Thyroid gland (tissue), 4 donors: ENCODE measurements around the gene BCL2. TPM values are rescaled to one million over a fixed set of nuclear protein-coding genes. Genes with fewer than 3 reads are reported as not detected.

Source experiments
- DNase-seq, 2 donors: peaks; one replicate each; pipeline ENCODE4 v3.0.0-alpha.2; 2019
- H3K27ac ChIP-seq, 3 donors: fragments of 200-600 bp; sonication (generic); 1 replicate in 2 of 3; 2 replicates in 1 of 3; pipeline ENCODE4 v1.5.1; 2016 to 2019; ENCODE audit warnings: mild to moderate bottlenecking in 1 of 3, moderate library complexity in 1 of 3
- H3K27me3 ChIP-seq: fragments of 200-600 bp; sonication (generic); one replicate; pipeline ENCODE4 v1.5.1; 2019
- H3K36me3 ChIP-seq, 2 donors: fragments of 200-600 bp; sonication (generic); one replicate each; pipeline ENCODE4 v1.5.1; 2016 to 2019
- H3K4me1 ChIP-seq, 2 donors: fragments of 200-600 bp; sonication (generic); one replicate each; pipeline ENCODE4 v1.5.1; 2017 to 2019
- H3K4me3 ChIP-seq, 3 donors: fragments of 200-600 bp; sonication (generic); replicated peaks in 1 of 3; 1 replicate in 2 of 3; 2 replicates in 1 of 3; pipeline ENCODE4 v1.5.1; 2016; ENCODE audit warnings: mild to moderate bottlenecking in 1 of 3
- H3K9me3 ChIP-seq: fragments of 200-600 bp; sonication (generic); one replicate; pipeline ENCODE4 v1.5.1; 2017
- POLR2A ChIP-seq, 2 donors: fragments of 450-650 bp; IDR thresholded peaks; one replicate each; pipeline ENCODE4 v1.6.1; 2017; ENCODE audit warnings: antibody characterized with exemption in 2 of 2, mild to moderate bottlenecking in 2 of 2, moderate library complexity in 1 of 2
- WGBS, 2 donors: methylation state at CpG; one replicate each; pipeline ENCODE4 v1.1.5; 2017; 5-methylcytosine and 5-hydroxymethylcytosine counted together
- intact Hi-C: fragments of 100-400 bp; cut with DNase I; formaldehyde crosslinking; loops from one replicate; pipeline ENCODE4 v1.15.1; 2023
- total RNA-seq, 4 donors: library from RNA; depleted of rRNA; stranded (reverse); fragments of >200 nt; gene quantifications; one replicate each; pipeline ENCODE4 v1.2.3, GENCODE V29; 2016
- TF ChIP-seq, protein P1 (sequence below), 6 experiments: fragments of 200-600 bp in 3 of 6; fragments of 450-650 bp in 3 of 6; sonication (generic) in 3 of 6; IDR thresholded peaks; one replicate each; pipeline ENCODE4 v1.5.1; 2016 to 2019; ENCODE audit warnings: antibody characterized with exemption in 6 of 6, mild to moderate bottlenecking in 2 of 6, inconsistent platforms in 1 of 6, moderate library complexity in 1 of 6

The BCL2 gene
- total RNA-seq, 4 donors from 2014 or later = 108 to 163 (median 115) TPM

DNA sequence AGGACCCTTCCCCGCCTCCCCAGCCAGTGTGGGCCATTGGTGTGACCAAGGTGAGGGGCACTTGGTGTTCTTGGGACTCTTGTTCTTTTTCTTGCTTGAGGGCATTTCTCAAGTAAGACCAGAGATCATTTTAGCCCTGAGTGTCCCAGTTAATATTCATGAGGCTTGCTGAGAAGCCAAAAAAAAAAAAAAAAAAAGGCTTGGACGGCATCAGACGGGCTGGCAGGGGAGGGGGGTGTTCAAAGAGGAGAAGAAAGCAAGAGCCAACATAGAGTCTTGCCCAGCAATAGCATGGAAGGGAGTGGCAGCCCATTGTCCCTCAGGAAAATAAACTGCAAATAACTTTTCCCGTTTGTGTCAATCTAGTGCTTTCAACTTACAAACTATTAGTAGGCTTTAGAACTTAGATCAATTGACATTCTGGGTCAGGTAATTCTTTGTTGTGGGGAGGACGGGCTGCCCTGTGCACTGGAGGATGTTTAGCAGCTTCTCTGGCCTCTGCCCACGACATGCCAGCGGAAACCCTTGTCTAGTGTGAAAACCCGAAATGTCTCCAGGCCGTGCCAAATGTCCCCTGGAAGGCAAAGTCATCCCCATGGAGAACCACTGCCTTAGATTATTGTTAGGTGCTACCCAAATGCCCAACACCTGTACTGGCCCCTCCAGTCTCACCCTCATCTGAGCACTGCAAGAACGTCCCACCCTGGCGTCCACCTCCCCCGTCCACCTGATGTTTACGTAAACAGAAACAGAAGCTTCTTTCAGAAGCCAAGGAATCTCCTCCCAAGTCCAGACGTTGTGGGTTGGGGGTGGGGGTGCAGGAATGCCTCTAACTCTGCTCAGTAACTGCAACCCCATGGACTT is 163.4 kb downstream of the BCL2 start:
- peak; percentile 60 to 65 for DNase-seq
- H3K4me1 ChIP-seq = peaks cover 32 to 75% of the 10 kb centered on the region in 2 donors
- H3K36me3 ChIP-seq = no peaks in the 10 kb centered on the region
- TF ChIP-seq, protein P1, sequence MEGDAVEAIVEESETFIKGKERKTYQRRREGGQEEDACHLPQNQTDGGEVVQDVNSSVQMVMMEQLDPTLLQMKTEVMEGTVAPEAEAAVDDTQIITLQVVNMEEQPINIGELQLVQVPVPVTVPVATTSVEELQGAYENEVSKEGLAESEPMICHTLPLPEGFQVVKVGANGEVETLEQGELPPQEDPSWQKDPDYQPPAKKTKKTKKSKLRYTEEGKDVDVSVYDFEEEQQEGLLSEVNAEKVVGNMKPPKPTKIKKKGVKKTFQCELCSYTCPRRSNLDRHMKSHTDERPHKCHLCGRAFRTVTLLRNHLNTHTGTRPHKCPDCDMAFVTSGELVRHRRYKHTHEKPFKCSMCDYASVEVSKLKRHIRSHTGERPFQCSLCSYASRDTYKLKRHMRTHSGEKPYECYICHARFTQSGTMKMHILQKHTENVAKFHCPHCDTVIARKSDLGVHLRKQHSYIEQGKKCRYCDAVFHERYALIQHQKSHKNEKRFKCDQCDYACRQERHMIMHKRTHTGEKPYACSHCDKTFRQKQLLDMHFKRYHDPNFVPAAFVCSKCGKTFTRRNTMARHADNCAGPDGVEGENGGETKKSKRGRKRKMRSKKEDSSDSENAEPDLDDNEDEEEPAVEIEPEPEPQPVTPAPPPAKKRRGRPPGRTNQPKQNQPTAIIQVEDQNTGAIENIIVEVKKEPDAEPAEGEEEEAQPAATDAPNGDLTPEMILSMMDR (IDR thresholded peaks at IDR 0.05) = no peak
- TF ChIP-seq POLR2A (IDR thresholded peaks at IDR 0.05) = no peak
- intact Hi-C loops = no loop called here
- H3K9me3 ChIP-seq = no peaks in the 10 kb centered on the region
- H3K27ac ChIP-seq = peak overlapping the region; percentile 65 to 76 (median 68)
- WGBS, 2 donors = 43 to 55% methylated on average over 13 to 14 of the region's 14 CpGs
- H3K4me3 ChIP-seq = no peak overlapping the region
- no peaks in the 10 kb centered on the region for H3K27me3 ChIP-seq

DNA sequence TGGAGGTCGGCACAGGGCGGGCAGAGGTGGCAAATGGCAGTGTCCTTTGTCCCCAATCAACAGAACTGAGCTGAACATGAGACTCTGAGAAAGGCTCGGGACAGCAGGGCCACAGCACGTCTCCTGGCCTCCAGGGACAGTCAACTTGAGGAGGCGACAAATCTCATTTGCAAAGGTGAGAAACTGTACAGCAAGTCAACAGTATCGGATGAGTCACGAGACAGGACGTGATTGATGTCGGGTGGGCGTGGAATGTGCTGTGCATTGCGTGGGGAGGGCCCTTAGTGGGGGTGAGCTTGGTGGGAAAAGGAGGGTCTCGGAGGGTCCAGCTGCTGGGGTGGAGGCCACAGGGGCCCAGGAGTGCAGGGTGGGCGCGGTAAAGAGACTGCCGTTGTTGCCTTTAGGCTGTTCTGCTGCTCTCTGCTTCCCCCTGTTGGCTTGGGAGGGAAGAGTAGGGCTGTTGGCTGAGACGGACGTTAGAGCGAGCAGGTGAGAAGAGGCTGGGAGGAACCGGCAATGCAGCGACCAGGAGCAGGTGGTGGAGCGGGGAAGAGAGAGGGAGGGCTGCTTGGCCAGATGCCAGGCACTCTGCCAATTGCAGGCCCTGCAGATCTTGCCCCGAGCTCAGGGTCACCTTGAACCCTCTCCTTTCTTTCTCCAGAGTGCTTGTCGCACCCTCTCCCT is 164.3 kb downstream of the BCL2 start:
- peak in 1 of 2 donors; percentile 23 for TF ChIP-seq POLR2A (IDR thresholded peaks at IDR 0.05)
- TF ChIP-seq, protein P1 (IDR thresholded peaks at IDR 0.05) = peak; percentile 38 to 88 (median 84)
- Histone ChIP-seq H3K4me3 (no peak overlapping the region), H3K27ac (peak overlapping the region; percentile 65 to 76 (median 68)), H3K4me1 (peaks cover 32 to 67% of the 10 kb centered on the region in 2 donors), H3K9me3 (no peaks in the 10 kb centered on the region), H3K27me3 (no peaks in the 10 kb centered on the region), H3K36me3 (no peaks in the 10 kb centered on the region)
- intact Hi-C loops = no loop called here
- DNase-seq = peak; percentile 92 to 95
- WGBS, 2 donors = 55 to 57% methylated on average over 23 of the region's 23 CpGs

DNA sequence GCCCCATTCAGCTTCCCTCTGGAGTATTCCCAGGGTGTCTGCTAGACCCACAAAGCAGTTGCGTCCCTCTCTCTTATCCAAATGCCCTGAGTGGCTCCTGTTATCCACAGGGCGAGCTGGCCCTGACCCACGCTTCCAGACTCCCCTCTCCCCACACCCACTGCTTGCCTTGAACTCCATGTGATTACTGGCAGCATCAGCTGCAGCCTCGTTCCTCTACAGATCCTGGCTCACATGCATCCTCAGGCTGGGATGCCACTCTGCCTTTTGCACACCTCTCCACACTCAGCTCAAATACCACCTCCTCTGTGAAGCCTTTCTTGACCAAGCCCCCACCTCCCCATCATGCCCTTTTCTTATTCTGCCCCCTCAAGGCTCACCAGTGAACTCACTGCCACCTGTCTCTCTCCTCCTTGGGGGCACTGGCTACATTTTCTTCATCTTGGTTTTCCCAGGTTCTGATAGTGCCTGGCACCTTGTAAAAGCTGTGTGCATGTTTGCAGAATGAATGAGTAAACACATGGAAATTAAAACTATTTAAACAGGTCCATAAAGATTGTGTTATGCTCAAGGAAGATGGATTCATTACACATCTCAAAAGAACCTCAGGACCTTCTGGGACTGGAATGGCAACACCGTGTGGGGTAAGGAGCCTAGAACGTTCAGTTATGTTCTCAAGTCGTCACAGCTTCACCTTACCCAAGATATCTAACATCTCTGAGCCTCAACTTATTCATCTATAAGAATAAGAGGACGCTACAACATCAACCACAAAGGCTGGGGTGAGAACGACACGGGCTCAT is 165.0 kb downstream of the BCL2 start:
- no peak for DNase-seq
- H3K36me3 ChIP-seq = no peaks in the 10 kb centered on the region
- intact Hi-C loops = no loop called here
- no peaks in the 10 kb centered on the region for H3K9me3 ChIP-seq
- H3K27ac ChIP-seq = peak overlapping the region in 2 of 3 donors; percentile 65 to 68
- no peaks in the 10 kb centered on the region for H3K27me3 ChIP-seq
- WGBS, 2 donors = 83 to 91% methylated on average over 10 of the region's 10 CpGs
- no peak overlapping the region for H3K4me3 ChIP-seq
- no peak for TF ChIP-seq POLR2A (IDR thresholded peaks at IDR 0.05)
- TF ChIP-seq, protein P1 (IDR thresholded peaks at IDR 0.05) = no peak
- peaks cover 32 to 60% of the 10 kb centered on the region in 2 donors for H3K4me1 ChIP-seq

DNA sequence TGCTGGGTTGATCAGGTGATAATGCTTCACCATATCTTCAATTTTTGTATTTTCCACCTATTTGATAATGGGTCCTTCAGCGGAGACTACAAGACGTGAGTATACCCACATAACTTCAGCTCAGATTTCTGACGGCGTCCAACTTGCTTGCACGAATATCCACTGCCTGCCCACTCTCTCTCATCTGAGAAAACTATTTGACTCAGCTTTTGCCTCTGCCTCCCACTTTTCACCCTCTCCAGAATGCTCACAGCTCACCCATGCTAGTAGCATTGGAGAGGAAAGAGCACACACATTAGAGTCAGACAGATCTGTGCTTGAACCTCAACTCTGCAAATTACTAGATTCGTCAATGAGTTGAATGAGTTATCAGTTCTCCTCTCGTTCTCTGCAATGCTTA is 166.8 kb downstream of the BCL2 start:
- no peak for DNase-seq
- H3K27me3 ChIP-seq = no peaks in the 10 kb centered on the region
- no peaks in the 10 kb centered on the region for H3K36me3 ChIP-seq
- intact Hi-C loops = no loop called here
- no peaks in the 10 kb centered on the region for H3K9me3 ChIP-seq
- no peak for TF ChIP-seq POLR2A (IDR thresholded peaks at IDR 0.05)
- TF ChIP-seq, protein P1 (IDR thresholded peaks at IDR 0.05) = no peak
- peaks cover 38 to 57% of the 10 kb centered on the region in 2 donors for H3K4me1 ChIP-seq
- H3K27ac ChIP-seq = no peak overlapping the region
- H3K4me3 ChIP-seq = no peak overlapping the region
- WGBS, 2 donors = 82 to 84% methylated on average over 7 of the region's 7 CpGs
